Daoy (cell line): Measurements from ENCODE around the gene AAR2. TPM values are rescaled to one million over a fixed set of nuclear protein-coding genes. Genes with fewer than 3 reads are reported as not detected.

Experiments
- DNase-seq: peaks from one replicate; pipeline ENCODE4 v3.0.0-alpha.2; 2015; ENCODE audit warnings: low read depth
- total RNA-seq: library from RNA; depleted of rRNA; stranded (reverse); fragments of >200 nt; shearing (Covaris generic); gene quantifications from 2 replicates; pipeline ENCODE4 v1.2.3, GENCODE V29; 2014; rRNA removed

Gene AAR2, protein sequence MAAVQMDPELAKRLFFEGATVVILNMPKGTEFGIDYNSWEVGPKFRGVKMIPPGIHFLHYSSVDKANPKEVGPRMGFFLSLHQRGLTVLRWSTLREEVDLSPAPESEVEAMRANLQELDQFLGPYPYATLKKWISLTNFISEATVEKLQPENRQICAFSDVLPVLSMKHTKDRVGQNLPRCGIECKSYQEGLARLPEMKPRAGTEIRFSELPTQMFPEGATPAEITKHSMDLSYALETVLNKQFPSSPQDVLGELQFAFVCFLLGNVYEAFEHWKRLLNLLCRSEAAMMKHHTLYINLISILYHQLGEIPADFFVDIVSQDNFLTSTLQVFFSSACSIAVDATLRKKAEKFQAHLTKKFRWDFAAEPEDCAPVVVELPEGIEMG
- 21.6 and 27.1 TPM in 2 replicates for total RNA-seq

DNA sequence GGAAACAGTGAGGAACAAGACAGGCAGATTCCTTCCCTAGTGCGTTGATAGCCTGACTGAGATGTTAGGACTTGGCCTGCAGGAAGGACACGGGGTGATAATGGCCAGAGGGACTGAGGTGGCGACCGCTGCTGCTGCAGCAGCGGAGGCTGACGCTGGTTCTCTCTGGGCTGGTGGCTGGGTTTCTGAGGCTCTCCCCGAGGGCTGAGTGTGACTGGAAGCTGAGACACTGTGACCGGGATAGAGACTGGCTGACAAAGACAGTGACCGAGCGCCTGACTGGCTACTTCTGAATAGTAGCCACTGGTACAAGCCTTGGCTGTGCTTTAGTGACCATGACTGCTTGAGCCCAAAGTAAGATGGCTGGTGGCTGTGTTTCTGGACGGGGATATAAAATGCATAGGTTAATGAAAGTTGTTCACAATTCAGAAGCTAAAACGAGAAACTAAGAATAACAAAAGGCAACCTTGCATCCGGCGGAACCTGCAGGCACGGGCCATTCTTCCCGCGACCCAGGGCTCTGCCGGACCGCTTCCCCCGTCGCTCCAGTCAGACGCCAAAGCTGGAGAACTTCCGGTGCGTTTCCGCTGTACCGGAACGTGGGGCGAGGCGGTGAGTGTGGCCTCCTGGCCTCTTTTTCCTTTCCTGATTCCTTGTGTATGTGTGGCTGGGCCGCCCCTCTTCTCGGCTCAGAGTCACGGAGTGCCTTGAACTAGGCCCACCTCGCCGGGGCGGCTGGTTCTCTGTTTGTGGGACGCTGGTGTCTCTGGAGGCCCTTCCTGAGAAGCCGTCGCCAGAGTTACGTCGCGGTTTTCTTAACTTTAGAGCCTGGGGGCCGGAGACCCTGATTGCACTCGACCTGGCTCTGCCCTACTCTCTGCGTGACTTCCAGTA, at the start of gene AAR2:
TSS of gene AAR2 (plus strand) at position 587 of the 894 bp plus-strand sequence. CDS start 3,391 bp downstream, outside the sequence.
- DNase-seq, result peak; percentile 82

DNA sequence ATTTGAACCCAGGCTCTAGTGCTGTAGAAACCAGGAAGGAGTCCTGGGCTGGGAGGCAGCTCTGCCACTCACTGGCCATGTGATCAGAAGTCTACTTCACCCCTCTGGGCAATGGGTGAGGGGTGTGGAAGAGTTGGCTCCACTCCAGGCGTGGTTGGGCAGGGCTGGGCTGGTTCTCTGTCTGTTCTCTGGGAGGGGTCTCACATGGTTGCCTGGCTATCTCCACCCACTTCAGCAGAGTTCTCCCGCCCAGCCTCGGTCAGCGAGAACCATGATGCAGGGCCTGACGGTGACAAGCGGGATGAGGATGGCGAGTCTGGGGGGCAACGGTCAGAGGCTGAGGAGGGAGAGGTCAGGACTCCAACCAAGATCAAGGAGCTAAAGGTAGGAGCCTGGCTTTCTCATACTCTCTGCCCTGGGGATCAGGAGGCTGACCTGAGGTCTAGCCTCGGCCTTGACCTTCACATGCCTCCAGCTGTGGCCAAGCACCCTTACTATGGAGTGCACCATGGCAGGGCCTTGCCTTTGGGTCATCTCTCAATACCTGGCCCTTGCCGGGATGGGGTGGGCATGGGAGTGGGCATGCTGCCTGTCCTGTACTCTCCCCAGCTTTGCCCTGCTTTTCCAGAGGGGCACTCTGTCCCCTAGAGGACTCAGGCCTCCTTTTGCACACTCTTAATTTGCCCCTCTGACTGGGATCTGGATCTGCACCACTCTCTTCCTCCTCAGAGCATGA, 42.1 kb upstream of the AAR2 start:
- DNase-seq, result no peak

DNA sequence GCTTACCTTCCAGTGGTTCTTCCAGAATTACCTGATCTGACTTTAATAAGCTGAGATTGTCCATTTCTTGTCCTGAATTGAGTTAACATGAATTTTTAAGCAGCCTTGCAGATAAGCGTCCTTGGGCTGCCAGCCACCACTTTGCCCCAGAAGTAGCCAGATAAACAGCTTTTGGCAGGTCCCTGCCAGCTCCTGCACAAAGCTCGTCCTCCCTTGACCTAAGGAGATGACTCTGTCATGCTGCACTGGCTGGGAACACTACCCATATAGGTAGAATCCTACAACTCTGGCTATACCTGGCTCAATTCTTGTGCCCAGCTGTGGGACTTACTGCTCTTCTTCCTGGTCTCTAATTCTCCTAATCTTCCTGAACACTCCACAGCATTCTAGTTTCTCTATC, 39.6 kb upstream of the AAR2 start:
- no peak for DNase-seq

DNA sequence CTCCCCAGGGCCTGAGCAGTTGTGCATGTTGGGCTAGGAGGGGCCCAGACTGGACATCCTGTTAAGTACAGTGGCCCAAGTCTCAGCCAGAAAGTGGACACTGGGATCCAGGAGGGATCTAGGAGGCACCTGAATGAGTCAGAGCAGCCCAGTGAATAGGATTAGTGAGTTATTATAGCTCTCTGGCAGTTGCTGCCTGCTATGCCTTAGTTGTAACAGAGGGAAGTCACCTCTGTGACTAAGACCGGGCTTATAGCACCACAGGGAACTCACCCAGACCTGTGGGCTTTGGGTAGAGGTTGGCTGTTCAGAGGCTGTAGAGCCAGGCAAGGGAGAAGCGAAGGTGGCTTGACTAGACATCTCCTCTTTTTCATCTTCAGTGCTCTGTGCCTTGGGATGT, 39.0 kb upstream of the AAR2 start:
- DNase-seq, result no peak

DNA sequence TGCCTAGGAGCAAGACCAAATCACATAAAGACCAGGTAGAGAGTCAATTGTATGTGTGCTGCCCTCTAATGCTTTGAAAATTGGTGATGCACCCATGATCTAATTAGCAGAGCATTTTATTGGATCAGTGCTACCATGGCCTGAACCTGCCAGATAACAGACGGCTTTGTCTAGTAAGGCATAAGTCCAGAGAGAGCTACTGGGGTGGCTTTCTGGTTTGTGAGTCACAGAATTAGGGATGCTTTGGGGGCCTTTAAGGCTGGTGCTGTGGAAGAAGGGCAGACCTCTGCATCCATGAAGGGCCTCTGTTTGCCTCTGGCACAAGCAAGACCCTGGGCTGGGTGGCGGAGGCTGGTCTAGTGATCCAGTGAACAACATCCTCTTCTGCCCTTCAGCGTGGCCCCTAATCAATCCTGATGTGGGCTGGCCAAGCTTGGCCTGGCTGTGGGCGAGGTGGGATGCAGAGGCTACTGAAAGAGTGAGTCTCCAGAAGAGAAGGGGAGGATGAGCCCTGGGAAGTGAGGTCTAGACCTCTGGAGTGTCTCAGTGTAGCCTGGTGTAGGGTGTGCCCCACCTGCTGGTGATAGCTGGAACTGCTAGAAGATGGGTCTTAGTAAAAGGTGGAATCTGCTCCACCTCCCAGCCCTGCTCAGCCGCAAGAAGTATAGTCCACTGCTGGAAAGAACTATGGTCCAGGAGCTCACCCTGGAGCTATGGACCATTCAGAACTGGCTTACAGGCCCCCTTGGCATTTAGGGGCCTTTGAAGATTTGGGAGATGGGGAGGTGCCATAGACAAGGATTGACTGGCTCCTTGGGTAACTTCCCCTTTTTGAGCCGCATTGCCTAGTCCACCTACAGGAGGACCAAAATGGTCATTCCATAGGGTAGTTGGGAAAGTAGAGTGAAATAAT, 36.7 kb upstream of the AAR2 start:
- DNase-seq, result peak; percentile 66

DNA sequence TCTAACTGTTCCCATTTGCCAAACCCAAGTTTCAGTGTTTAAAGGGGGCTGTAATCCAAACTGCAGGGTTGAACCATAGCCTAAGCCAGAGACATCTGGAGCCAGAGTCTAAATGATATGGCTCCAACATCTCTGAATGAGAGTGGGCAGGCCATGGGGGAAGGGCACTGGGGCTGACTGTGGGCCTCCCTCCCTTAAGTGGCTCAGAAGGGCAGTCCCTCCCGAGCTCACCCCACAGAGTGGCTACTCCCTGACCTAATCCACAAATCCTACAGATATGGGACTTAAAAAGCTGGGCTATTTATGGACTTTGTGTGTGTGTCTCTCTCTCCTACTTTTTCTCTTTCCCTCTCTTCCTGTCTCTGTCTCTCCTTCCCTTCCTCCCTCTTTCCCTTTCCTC, 35.8 kb upstream of the AAR2 start:
- no peak for DNase-seq

DNA sequence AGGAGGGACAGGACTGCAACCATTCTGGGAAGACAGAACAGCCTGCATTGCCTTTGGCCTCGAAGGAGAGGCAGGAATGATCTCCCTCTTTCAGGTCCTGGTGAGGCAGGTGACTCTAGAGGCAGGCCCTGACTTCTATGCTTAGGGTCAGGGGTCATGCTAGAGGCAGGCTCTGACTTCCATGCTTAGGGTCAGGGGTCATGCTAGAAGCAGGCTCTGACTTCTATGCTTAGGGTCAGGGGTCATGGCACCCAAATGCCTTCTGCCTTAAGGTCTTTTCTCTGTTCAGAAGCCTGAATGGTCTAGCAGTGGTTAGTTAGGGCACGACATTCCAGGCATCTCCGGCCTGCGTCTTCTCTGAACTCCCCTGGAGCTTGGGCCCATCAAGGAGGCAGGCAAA, 35.1 kb upstream of the AAR2 start:
- no peak for DNase-seq

DNA sequence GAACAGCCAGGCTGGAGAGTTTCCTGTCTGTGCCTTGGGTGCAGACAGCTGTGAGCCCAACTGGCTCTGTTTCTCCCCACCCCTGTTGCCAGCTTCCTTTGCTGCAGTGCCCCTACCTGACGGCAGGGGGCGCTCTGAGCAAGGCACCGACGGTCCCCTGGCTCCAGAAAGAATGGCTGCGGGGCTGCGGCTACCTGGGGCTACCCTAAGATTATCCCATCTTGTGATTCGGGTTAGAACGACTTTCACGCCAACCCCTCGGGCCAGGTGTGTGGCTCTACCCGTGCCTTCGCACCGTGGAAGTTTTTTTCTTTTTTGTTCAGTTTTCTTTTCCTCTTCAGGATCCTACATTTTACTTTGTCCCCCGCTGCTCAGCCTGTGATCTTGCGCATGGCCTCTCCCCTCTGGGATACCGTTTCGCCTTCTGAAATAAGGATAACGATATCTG, 33.4 kb upstream of the AAR2 start:
- DNase-seq, result peak; percentile 67

DNA sequence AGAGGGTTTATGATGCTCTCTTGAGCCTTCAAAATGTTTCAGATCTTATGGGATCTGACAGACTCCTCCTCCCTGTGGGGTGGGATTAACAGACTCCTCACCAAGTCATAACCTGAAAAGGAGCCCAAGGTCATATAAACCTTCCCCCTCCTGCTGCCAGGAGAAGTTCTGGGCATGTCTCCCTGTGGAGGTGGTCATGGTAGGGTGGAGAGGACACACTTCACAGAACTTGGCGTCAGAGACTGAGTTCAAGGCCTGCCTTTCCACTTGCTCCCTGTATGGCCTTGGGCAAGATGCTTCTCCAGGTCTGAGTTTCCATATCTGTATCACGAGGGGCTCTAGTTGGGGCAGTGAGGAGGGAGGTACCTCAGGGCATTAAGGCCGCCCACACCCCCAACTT, 32.4 kb upstream of the AAR2 start:
- no peak for DNase-seq

DNA sequence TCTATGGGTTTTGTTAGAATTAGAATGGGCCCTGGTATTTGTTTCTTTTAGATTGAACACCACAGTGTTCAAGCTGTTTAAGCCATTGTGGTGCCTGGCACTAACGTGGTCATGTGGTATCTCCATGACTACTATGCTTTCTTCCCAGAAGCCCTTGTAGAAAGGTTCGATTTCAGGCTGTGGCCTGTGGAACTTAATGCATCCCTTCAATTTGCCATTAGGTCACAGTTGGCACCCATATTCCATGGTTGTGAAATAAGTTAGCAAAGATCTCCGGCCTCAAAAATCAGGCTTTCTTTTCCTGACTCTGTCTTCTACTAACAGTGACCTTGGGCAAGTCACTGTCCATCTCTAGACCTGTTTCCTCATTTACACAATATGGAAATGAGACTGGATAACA, 31.3 kb upstream of the AAR2 start:
- no peak for DNase-seq

DNA sequence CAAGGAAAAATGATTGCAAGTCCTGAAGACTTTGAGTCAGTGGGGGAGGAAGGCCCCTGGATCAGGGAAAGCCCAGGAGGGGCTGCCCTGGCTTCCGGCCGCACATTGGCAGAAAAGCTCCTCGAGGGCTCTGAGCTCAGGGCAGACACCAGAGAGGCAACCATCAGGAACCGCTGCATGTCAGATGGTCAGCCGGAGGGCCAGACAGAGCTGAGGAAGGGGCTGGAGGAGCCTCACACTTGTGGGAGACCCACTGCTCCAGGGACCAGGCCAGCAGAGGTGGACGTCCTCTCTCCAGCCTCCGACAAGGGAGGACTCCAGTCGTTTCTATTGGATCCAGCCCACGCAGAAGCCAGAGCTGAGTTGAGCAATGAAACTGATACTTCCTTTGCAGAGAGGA, 30.2 kb upstream of the AAR2 start:
- no peak for DNase-seq

DNA sequence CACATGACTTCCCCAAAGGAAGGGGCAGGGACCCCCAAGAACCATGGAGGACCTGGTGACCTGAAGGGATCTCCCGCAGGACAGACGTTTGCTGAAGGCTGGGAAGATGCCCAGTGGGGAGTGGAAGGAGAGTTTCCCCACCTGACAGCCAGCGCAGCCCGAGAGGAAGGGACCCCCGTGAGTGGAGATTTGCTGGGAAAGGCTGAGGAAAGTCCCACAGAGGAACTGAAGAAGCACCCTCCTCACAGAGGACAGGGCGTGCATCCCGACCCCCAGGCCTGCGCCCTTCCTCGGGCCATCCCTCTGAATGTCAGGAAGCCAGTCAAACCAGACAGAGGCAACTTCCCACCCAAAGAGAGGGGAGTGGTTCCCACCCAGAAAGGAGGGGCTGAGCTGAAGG, 29.6 kb upstream of the AAR2 start:
- no peak for DNase-seq

DNA sequence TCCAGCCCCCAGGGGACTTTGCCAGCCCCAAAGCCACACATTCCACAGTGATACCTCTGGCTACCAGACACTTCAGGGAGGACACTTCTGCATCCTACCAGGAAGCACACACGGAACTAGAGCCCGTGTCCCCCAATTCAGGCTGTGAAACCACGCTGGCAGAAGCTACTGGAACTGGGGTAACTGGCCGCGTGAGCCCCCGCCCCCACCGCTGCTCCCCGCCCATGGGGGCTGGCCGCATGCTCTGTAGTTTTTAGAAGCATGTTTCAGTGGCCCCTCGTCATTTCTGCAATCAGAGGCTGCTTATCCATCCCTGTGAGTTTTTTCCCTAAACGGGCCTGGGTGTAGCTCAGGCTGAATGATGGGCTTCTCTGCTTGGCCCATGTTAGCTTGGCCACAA, 28.7 kb upstream of the AAR2 start:
- DNase-seq, result no peak

DNA sequence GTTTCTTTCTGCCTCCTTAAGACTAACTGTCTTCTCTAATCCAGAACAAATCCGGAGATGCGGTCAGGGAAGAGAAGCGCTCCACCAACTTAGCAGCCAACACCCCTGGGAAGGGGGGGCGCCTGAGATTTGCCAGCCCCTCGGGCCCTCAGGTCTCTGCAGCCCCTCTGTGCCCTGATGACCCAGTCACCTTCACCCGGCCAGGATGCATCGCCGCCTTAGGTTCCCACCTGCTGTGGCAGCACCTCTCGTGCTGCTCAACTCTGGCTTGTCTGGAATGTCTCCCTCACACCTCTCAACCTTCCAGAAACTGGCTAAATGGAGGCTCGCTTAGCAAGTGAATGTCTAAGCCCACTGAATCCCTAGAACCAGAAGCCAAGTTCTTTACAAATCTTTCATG, 28.0 kb upstream of the AAR2 start:
- DNase-seq, result no peak

DNA sequence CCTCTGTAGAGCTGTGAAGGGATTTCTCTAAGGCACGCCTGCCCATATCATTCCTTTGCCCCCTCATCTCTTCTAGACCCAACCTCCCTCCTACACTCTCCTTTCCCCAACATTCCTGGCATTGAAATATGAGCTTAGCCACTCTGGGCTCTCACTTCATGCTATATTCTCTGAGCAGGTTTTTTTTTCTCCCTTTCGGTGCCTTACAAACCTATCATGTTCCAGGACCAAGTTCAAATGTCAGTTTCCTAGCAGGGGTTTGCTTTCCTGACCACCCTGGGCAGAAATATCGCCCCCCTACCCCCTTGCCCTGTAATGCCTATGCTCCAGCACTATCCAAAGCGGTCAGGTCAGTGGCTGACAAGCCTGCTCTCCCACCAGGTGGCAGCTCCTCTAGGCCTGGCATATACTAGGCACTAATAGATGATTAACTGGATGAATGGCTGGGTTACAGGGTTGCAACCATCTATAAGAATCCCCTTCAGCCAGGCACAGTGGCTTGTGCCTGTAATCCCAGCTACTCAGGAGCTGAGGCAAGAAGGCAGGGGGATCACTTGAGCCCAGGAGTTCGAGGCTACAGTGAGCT, 25.7 kb upstream of the AAR2 start:
- no peak for DNase-seq

DNA sequence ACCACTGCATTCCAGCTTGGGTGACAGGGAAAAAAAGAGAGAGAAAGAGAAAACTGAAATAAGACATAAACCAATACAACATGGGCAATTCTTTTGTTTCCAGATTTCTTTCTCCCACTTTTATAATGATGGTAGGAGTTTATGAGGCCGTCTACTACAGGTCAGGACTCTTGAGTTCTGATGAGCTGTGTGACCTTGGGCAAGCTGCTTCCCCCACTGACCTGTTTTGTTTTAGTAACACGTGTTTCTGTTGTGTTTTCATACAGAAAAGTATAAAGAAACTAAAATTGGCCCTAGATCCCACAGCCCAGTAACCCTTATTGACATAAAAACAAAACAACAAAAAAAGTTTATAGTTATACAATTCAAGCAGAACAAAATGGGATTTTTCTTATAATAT, 22.9 kb upstream of the AAR2 start:
- DNase-seq, result no peak

DNA sequence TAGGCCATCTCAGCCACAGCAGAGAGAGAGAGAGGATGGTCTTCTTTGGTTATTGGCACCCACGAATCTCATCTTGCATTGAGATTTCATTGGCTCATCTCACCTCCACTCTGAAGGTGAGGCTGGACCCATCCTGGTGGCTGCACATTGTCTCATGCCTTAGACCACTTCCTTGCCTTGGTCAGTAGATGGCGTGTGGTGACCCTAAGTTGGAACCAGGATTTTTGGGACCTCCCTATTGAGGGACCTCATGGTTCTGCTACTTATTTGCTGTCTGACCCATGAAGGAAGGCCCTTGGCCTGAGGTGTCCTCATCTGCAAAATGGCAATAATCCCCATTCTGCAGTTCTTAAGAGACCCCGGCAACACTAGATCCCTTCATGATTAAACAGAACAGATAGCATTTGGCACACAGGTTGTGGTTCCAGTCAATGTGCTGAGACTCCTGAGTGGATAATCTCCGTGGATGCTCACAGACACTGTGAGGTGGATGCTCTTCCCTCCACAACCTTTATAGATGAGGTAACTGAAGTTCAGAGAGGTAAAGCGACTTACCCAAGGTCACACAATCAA, 21.5 kb upstream of the AAR2 start:
- peak; percentile 18 for DNase-seq

DNA sequence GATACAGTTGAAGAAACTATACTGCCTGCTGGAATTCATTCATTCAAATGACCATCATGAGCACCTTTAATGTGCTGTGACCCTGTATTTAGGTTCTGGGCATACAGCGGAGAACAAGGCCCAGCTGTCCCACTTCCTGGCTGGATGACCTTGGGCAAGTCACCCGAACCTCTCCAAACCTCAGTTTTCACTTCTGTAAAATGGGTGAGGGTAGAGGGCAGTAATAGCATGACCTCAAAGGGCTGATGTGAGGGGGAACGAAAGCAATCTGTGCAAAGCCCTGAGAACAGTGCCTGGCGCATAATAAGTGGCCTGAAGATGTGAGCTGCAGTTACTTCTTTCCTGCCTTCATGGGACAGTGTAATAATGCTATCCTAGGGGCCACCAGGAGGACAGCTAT, 20.5 kb upstream of the AAR2 start:
- DNase-seq, result no peak

DNA sequence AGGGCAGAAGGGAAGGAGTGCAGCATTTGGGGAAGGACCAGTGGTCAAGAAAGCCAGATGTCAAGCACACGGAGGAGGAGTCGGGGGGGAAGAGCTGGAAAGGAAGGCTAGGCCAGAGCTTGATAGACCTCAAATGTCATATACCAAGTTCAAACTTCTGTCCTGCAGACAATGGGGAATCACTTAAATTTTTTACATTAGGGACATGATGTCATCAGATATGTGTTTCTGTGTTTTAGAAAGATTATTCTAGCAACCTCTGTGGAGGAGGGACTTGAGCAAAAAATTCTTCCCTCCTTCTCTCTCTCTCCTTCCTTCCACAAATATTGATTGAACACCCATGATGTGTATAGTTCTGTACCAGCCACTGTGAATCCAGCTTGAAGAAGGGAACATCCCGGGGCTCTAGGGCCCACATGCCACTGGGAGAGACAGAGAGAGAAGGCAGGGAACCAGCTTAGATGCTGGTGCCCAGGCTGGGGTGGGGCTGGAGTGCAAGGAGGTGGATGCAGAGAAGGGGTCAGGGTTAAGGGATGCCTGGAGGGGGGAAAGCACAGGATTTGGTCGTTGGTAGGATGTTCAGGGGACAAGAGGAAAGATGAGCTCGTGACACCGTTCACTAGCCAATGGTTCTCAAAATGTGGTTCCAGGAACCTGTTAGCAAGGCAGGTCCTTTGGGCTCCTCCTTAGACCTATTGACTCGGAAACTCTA, 19.8 kb upstream of the AAR2 start:
- DNase-seq, result no peak

DNA sequence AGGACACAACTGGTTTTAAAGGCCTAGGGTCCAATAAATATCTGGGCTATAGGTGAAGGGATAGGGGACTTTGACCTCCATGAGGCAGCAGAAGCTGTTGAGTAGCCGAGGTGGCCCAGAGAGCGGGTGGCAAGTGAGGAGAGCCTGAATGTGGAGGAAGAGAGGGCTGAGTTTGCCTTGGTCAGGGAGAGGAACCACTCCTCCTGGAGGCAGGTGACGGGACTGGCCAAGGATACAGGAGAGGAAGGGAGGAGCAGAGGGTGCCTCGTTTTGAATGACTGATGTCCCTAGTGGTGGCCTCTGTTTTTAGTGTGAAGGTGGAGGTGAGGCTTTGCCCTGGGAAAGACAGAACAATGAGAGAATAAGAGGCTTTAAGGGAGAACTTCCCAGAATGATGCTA, 19.1 kb upstream of the AAR2 start:
- DNase-seq, result no peak
